AG10803 (cell line): ENCODE data around the gene UBE2J2.

Experiments
- DNase-seq: peaks from one replicate; pipeline ENCODE4 v3.0.0; 2010; ENCODE audit warnings: low read depth
- H3K4me3 ChIP-seq: 2 replicates; pipeline ENCODE4 v1.5.1; 2011; ENCODE audit warnings: mild to moderate bottlenecking, low read length, control low read depth
- TF ChIP-seq, protein P1 (sequence below): conservative IDR thresholded peaks from 2 replicates; pipeline ENCODE4 v1.5.1; 2011; ENCODE audit warnings: mild to moderate bottlenecking, low read length, control low read depth, inconsistent platforms

The UBE2J2 gene

DNA sequence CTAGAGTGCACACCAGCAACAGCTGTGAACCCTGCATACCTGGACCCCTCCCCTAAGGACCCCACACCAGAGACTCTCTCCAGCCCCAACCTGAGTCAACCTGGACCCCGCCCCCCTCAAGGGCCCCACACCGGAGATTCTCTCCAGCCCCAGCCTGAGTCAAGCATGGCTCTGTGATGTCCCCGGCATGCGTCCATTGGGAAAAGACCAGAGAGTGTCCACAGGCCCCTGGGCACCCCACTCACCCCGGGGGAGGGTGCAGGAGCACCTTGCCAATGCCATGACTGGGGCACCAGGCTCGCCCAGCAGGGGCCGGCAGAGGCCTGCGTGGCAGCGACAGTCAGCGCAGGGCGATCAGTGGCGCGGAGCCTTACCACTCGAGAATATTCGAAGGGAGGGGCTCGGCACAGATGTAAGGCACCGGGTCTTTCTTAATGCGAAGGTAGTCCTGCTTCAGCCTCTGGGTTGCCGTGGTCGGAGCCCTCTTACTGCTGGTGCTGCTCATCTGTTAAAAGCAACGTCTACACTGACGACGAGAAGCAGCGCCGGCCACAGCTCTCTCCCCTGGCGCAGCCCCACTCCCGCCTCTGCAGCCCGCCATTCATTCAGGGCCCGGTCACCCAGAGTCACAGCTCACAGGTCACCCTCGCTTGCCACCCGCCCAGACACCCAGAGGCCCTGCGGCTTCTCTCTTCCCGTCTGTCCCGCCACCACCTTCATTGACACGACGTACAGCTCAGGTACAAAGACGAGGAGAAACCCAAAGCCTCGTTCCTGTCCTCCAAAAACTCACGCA is 6.0 kb downstream of the UBE2J2 start:
- TF ChIP-seq, protein P1, sequence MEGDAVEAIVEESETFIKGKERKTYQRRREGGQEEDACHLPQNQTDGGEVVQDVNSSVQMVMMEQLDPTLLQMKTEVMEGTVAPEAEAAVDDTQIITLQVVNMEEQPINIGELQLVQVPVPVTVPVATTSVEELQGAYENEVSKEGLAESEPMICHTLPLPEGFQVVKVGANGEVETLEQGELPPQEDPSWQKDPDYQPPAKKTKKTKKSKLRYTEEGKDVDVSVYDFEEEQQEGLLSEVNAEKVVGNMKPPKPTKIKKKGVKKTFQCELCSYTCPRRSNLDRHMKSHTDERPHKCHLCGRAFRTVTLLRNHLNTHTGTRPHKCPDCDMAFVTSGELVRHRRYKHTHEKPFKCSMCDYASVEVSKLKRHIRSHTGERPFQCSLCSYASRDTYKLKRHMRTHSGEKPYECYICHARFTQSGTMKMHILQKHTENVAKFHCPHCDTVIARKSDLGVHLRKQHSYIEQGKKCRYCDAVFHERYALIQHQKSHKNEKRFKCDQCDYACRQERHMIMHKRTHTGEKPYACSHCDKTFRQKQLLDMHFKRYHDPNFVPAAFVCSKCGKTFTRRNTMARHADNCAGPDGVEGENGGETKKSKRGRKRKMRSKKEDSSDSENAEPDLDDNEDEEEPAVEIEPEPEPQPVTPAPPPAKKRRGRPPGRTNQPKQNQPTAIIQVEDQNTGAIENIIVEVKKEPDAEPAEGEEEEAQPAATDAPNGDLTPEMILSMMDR = no peak
- H3K4me3 ChIP-seq = no peak overlapping the region
- no peak for DNase-seq

DNA sequence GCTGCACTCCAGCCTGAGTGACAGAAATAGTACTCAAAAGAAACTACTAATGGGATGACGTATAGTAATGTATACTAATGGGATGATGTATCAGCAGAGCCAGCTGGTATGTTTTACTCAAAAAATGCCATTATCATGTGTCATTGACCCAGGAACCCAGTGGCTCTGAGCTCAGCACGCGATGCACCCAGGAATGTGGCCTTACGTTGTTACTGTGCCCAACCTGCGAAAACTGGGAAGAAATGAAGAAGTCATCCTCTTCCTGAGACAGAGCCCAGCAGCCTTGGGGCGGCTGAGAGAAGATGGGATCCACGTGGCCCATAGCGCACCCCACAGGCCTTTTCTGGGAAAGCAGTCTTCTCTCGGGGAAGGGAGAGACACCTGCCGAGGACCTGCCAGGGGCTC is 8.8 kb downstream of the UBE2J2 start:
- TF ChIP-seq, protein P1 = peak; percentile 60
- H3K4me3 ChIP-seq = peak overlapping the region; percentile 20; the same call in 1 of the 2 replicates
- DNase-seq = peak; percentile 98

DNA sequence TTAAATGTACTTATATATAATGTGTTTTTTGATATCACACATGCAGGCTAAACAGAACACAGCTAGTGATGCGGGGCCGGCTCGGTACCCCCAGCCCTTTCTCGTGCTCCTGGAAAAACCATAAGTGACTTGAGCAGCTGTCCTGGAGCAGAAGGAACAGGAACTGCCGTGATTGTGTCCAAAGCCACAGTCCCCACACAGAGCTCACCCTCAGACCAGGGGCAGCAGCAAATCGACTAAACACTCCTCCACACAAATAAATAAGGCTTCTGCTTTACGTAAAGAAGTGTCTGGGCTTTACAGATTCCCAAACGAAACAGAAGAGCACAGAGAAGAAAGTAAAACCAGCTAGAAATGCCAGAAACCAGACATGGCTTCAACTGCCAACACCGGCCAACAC is 9.6 kb downstream of the UBE2J2 start:
- TF ChIP-seq, protein P1 = no peak
- H3K4me3 ChIP-seq = no peak overlapping the region
- DNase-seq = no peak

DNA sequence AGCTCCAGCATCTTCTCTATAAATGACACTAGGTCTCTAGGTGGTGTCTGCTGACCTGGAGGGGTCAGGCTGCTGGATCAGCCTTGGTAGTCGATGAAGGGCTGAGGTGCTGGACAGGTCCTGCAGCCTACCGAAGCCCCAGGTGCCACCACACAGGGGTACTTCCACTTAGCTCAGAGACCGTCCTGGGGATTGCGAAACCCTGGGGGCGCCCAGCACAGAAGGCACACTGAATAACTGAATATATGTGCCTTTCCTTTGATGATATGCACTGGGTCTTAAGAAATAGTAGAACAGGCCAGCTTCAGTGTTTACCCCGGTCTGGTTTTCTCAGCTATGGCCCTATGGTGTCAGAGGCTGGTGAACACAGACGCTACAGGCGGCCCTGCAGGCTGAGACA is 10.9 kb downstream of the UBE2J2 start:
- no peak for DNase-seq
- H3K4me3 ChIP-seq = no peak overlapping the region
- TF ChIP-seq, protein P1 = no peak

DNA sequence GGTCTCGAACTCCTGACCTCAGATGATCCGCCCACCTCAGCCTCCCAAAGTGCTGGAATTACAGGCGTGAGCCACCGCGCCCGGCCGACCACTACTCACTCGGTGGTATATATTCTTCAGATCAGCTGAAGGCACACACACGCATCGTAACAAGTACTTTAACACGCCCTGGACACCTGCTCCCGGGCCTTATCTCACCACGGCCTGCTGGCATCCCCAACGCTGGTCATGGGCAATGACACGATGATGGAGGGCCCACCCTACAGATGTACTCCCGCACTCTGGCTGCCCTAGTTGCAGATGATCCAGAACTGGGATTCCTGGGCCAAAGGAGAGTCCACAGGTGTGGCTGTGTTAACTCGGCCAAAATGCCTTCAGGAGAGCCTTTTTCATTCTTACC is 11.6 kb downstream of the UBE2J2 start:
- DNase-seq = no peak
- no peak overlapping the region for H3K4me3 ChIP-seq
- TF ChIP-seq, protein P1 = no peak

DNA sequence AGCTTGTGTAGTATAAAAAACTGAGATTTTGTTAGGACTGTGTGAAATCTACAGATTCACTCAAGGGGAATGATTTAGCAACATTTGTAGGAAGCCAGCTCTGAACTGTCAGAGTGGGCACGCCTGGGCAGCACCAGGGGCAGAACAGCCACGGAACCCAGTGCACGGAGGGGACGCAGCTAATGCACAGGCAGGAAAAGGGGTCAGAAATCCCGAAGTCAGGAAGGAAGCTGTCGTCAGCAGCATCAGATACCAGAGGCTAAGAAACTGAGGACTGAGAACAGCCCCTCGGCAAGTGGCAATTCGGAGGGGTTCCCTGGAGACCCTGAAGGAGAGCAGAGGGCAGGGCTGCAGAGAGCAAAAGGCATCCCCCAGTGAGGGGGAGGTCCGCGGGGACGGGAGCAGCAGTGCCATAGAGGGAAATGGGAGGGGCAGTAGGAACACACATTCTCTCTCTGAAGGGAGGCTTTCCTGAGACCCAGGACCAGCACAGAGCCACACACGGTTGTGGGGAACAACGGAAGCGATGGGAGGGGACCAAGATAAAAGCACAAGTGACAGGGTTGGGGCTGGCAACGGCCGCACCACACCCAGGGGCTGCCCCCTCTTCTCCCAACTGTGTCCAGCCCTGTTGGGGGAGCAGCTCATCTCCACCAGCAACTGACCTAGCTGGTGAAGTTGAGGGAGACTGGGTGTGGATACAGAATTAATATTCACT is 12.7 kb downstream of the UBE2J2 start:
- TF ChIP-seq, protein P1 = no peak
- no peak overlapping the region for H3K4me3 ChIP-seq
- DNase-seq = no peak
